ENCODE measurements around the gene TMPRSS2. TPM values are rescaled to one million over a fixed set of nuclear protein-coding genes. Genes with fewer than 3 reads are reported as not detected.

TMPRSS2 gene
- total RNA-seq, 1 donor from 2014 or later, result 0.84 TPM

GRCh38 chr21:41489329-41489728 is 18.6 kb downstream of the TMPRSS2 start:
- no peak for DNase-seq (ENCODE audit: low read depth)
- Mint-ChIP-seq H3K4me1 (ENCODE audit: low read depth, unreplicated experiment) (peaks cover 19% of the 10 kb centered on the region), H3K27me3 (ENCODE audit: low read depth, unreplicated experiment) (peaks cover 8% of the 10 kb centered on the region), H3K4me3 (ENCODE audit: unreplicated experiment) (no peak overlapping the region), H3K27ac (ENCODE audit: unreplicated experiment) (no peak overlapping the region), H3K36me3 (ENCODE audit: low read depth, unreplicated experiment) (no peaks in the 10 kb centered on the region), H3K9me3 (ENCODE audit: unreplicated experiment) (no peaks in the 10 kb centered on the region)
- no peak overlapping the region for H3K4me2 ChIP-seq (ENCODE audit: low read length)
- no peak overlapping the region for H3K27ac ChIP-seq (ENCODE audit: low read depth, low read length)
- no peaks in the 10 kb centered on the region for H4K20me1 ChIP-seq (ENCODE audit: insufficient read depth, low read length)
- no peak overlapping the region for H3K9ac ChIP-seq (ENCODE audit: low read length)
- H3K9me3 ChIP-seq (ENCODE audit: insufficient read depth, low read depth, low read length), result no peaks in the 10 kb centered on the region
- no peak for TF ChIP-seq CTCF (IDR thresholded peaks at IDR 0.05; ENCODE audit: insufficient read depth, low read depth, low read length)
- no peak for TF ChIP-seq EZH2 (IDR thresholded peaks at IDR 0.05; ENCODE audit: insufficient read depth, low read length)
- H3K27me3 ChIP-seq (ENCODE audit: insufficient read depth, low read length), result no peaks in the 10 kb centered on the region
- H3K36me3 ChIP-seq (ENCODE audit: insufficient read depth, low read length), result no peaks in the 10 kb centered on the region
- H2AFZ ChIP-seq (ENCODE audit: low read depth, low read length), result no peak overlapping the region
- no peaks in the 10 kb centered on the region for H3K79me2 ChIP-seq (ENCODE audit: insufficient read depth, low read length)
- peaks cover 16% of the 10 kb centered on the region for H3K4me1 ChIP-seq (ENCODE audit: insufficient read depth, low read length)
- no peak overlapping the region for H3K4me3 ChIP-seq (ENCODE audit: insufficient read depth, low read depth, low read length)
- no peak for FAIRE-seq

- no peaks in the 10 kb centered on the region for H3K9me3 ChIP-seq (ENCODE audit: insufficient read depth, low read depth, low read length)
- TF ChIP-seq EZH2 (IDR thresholded peaks at IDR 0.05; ENCODE audit: insufficient read depth, low read length), result no peak
- TF ChIP-seq CTCF (IDR thresholded peaks at IDR 0.05; ENCODE audit: insufficient read depth, low read depth, low read length), result no peak
- H3K27me3 ChIP-seq (ENCODE audit: insufficient read depth, low read length), result no peaks in the 10 kb centered on the region
- Mint-ChIP-seq H3K27me3 (ENCODE audit: low read depth, unreplicated experiment) (peaks cover 3% of the 10 kb centered on the region), H3K27ac (ENCODE audit: unreplicated experiment) (no peak overlapping the region), H3K4me1 (ENCODE audit: low read depth, unreplicated experiment) (peaks cover 19% of the 10 kb centered on the region), H3K9me3 (ENCODE audit: unreplicated experiment) (no peaks in the 10 kb centered on the region), H3K36me3 (ENCODE audit: low read depth, unreplicated experiment) (no peaks in the 10 kb centered on the region), H3K4me3 (ENCODE audit: unreplicated experiment) (no peak overlapping the region)
- no peak overlapping the region for H3K27ac ChIP-seq (ENCODE audit: low read depth, low read length)
- no peaks in the 10 kb centered on the region for H3K36me3 ChIP-seq (ENCODE audit: insufficient read depth, low read length)
- no peak for FAIRE-seq
- peaks cover 16% of the 10 kb centered on the region for H3K4me1 ChIP-seq (ENCODE audit: insufficient read depth, low read length)
- H3K79me2 ChIP-seq (ENCODE audit: insufficient read depth, low read length), result no peaks in the 10 kb centered on the region
- no peak overlapping the region for H3K4me2 ChIP-seq (ENCODE audit: low read length)
- no peak for DNase-seq (ENCODE audit: low read depth)
- H3K9ac ChIP-seq (ENCODE audit: low read length), result no peak overlapping the region
- no peak overlapping the region for H3K4me3 ChIP-seq (ENCODE audit: insufficient read depth, low read depth, low read length)
- no peak overlapping the region for H2AFZ ChIP-seq (ENCODE audit: low read depth, low read length)
- no peaks in the 10 kb centered on the region for H4K20me1 ChIP-seq (ENCODE audit: insufficient read depth, low read length)
Measured at GRCh38 chr21:41488080-41488479, 19.9 kb downstream of the TMPRSS2 start.

- TF ChIP-seq CTCF (IDR thresholded peaks at IDR 0.05; ENCODE audit: insufficient read depth, low read depth, low read length) (no peak), EZH2 (IDR thresholded peaks at IDR 0.05; ENCODE audit: insufficient read depth, low read length) (no peak)
Measured at GRCh38 chr21:41487082-41487481, 20.9 kb downstream of the TMPRSS2 start.

More at GRCh38 chr21:41487082-41487481, 20.9 kb downstream of the TMPRSS2 start:
- Mint-ChIP-seq H3K27me3 (ENCODE audit: low read depth, unreplicated experiment) (no peaks in the 10 kb centered on the region), H3K27ac (ENCODE audit: unreplicated experiment) (peak overlapping the region; percentile 92), H3K4me1 (ENCODE audit: low read depth, unreplicated experiment) (peaks cover 28% of the 10 kb centered on the region), H3K36me3 (ENCODE audit: low read depth, unreplicated experiment) (no peaks in the 10 kb centered on the region), H3K9me3 (ENCODE audit: unreplicated experiment) (no peaks in the 10 kb centered on the region), H3K4me3 (ENCODE audit: unreplicated experiment) (no peak overlapping the region)
- Histone ChIP-seq H3K79me2 (ENCODE audit: insufficient read depth, low read length) (no peaks in the 10 kb centered on the region), H3K9me3 (ENCODE audit: insufficient read depth, low read depth, low read length) (no peaks in the 10 kb centered on the region), H3K36me3 (ENCODE audit: insufficient read depth, low read length) (no peaks in the 10 kb centered on the region), H3K4me1 (ENCODE audit: insufficient read depth, low read length) (peaks cover 26% of the 10 kb centered on the region), H3K9ac (ENCODE audit: low read length) (no peak overlapping the region), H3K27ac (ENCODE audit: low read depth, low read length) (no peak overlapping the region), H3K27me3 (ENCODE audit: insufficient read depth, low read length) (no peaks in the 10 kb centered on the region), H2AFZ (ENCODE audit: low read depth, low read length) (no peak overlapping the region), H3K4me2 (ENCODE audit: low read length) (peak overlapping the region; percentile 36), H3K4me3 (ENCODE audit: insufficient read depth, low read depth, low read length) (no peak overlapping the region), H4K20me1 (ENCODE audit: insufficient read depth, low read length) (no peaks in the 10 kb centered on the region)
- DNase-seq (ENCODE audit: low read depth) (no peak), FAIRE-seq (no peak)
